Measurements from ENCODE around the gene SOBP.

- TF ChIP-seq CTCF (IDR thresholded peaks at IDR 0.05): no peak
- TF ChIP-seq POLR2A (IDR thresholded peaks at IDR 0.05): no peak
Observed at GRCh38 chr6:107668743-107669474, 179.0 kb downstream of the SOBP start.

Measured in esophagus squamous epithelium (tissue), 4 donors.